HG02571 (cell line): ENCODE measurements around the gene UNC13C.

Source experiments
- ATAC-seq: cut with Tn5 transposase; IDR thresholded peaks from one replicate; pipeline ENCODE4 v1.9.1; 2021; ENCODE audit warnings: mild to moderate bottlenecking, moderate library complexity; ENCODE audit not compliant: unreplicated experiment

Gene UNC13C

DNA sequence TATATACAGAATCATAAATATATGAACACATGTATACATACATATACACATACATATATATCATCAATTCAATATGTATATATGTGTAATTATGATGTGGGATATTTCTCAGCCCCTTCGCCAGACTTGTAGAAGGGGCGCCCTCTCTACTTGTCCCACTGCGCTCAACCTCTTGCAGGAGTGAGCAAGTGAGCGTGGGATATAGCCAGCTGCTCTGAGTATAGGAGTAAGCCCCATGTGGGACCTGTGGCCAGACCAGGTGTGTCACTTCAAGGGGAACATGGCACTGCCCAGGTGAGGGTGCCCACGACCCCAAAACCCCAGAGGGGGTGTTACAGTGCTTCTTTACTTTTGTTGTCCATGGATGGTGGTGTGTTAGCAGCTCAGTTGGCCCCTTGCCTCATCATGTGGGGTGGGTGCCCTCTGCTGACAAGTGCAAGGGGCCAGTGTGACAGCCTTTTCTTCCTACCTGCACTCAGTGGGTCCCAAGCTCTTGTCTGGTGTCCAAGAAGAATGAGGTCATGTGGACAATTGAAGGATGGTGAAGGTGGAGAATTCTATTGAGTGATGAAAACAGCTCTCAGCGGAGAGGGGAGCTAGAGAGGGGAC lies 304.1 kb downstream of the UNC13C start:
- ATAC-seq = no peak

DNA sequence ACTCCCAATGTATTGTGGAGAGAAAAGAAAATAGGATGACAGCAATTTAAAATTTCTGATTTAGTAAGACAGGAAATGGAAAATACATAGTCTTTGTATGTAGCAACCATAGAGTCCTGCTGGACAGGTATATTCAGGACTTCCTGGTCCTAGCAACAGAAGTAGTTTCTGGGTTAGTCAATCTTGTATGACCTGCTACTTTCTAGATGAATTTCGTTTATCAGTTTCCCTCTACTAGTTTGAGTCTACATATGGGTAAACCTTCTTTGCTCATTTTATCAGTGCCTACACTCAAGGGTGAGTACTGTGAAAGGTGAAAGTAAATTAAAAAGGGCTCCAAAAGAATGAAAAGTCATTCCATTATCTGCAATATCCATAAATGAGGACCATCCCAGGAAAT lies 309.8 kb downstream of the UNC13C start:
- ATAC-seq = no peak

DNA sequence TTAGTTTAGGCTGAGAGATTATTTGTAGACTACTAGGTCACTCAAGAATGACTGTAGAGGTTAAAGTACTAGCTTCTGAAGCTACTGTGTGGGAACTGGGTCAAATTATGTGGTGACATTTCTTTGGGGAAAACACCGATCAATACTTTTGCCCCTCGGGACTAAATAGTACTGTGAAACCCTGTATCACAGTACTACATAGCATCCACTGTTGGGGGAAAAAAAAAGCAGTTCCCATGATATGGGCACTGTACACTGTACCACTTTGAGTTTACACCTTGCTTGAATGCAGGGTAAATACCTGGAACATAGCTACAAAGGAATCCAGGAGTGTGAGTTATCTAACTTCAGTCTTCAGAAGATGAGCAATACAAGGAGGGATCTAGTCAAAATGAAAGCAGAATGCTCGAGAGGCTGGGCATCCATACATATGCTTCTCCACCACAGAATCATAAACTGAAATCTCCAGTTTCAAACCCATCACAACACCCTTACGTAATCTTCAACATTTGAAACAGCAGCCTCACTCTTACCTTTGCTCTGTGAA lies 311.4 kb downstream of the UNC13C start:
- peak; percentile 75 for ATAC-seq

DNA sequence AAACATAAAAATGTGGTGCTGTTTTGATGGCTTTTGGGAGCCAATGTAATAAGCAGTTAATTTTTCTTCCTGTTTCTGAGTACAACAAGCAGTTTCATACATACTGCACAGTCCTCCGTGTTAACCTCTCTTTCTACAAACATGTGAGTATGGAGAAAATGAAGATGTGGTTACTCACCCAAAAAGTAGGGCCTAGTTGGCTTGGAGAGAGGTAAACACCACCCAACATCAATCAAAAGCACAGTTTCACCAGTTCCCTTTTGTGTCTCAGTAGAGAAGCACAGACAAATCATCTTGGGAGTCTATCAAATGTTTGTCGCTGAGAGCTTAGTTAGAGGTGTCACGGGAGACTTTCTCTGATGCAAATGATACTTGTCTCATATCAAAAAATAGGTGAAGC lies 320.2 kb downstream of the UNC13C start:
- ATAC-seq = no peak

DNA sequence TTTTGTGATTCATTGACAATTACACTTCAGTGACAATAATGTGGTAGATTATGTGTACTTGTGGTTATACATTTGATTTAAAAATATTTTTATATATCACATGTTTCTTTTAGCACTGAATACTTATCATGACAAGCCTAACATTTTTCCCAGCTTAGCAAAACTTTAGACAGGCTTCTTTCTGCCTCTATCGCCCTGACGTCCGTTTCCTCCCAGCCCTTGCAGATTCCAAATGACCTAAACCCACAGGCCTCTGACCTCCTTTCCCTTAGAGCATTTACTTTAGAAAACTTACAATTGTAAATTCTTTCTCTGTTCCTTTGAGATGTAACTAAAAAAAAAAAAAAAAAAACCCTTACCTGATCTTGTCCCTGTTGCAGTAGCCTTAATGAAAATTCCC lies 326.1 kb downstream of the UNC13C start:
- ATAC-seq = no peak

DNA sequence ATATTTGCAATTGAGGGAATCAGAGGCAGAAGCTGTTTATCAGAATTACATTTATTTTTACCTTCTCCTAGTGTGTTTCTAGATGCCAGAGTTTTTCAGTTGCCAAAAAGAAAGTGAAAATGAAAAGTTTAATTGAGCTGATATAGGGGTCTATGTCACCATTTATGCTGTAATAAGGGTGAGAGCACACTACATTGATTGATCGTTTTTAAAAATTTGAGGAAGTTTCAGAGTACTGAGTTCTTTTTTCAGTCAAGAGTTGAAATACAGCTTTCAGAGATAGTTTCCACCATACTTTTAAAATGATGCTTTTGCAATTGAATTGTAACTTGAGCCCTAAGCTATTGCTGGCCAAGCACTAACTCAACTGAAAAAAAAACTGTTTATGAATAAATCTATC lies 326.9 kb downstream of the UNC13C start:
- no peak for ATAC-seq

DNA sequence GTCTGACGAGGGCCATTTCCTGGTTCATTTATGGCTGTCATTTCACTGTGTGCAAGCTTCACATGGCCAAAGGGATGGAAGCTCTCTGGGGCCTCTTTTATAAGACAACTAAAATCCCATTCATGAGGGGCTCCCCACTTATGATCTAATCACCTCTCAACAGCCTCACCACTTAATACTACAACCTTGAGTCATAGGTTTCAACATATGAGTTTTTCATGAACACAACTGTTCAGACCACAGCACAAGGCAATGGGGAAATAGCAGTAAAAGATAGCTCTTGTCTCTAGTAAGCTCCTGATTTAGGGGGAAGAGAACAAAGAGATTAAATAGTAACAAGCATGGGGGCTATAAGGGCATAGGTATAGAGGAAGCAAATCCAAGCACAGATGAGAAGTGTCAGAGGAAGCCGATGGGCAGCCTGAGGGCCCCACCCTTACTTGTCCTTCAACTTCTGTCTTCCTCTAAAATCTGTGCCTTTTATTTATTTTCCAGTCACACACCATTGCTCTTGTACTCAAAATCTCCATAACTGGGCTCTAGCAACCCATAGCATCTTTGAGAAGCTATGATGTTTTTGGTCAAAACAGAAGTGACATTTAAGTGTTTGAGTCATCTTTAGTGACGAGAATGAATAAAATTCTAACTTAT lies 329.1 kb downstream of the UNC13C start:
- ATAC-seq = no peak

DNA sequence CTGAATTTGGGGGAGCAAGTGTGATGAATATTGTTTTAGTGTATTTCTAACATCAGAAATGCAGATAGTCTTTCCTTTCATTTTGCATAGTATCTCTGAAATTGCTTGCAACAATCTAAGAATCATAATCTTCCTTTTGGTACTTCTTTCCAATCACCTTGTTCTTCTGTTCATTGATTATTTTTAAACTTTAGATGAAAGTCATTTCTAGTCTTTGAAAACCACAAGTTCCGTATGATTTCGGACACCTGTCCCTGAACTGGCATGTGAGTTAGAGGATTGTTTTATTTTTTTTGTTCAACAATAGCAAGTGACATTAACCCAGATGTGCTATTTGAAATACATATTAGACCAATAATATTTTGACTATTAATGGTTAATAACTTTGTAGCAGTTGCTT lies 329.7 kb downstream of the UNC13C start:
- ATAC-seq = no peak

DNA sequence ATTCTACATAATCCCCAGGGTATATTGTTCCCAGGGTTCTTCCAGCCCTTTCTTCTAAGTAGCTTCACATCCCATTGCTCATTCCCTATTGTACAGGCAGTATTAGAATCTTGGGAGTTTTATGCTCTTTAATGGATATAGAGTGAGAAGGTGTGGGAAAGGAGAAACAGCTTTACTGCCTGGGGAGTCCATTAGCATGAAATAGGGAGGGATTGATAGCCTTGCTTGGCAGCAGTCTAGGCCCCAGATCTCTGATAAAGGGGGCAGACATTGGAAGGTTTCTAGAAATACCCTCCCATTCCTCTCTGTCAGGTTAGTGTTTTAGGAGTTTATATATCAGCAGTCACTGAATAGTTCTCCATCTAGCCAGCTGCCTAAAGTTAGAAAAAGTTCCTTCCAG lies 334.3 kb downstream of the UNC13C start:
- ATAC-seq = no peak

DNA sequence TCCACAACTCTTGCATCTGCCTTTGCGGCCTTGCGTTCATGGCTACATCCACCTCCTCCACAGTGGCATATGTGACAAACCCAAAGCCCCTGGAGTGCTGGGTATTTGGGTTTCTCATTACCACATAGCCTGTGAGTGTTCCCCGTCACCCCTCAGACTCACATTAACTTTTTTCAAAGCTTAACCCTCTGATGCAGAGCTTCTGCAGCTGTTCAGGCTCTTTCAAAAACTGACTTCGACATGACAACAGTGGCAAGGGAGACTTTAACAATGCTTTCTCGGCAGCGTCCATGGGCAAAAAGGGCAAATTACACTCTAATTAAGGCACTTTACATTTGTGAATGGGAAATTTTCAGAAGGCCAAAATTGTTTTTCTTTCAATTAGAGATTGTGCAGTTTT lies 343.2 kb downstream of the UNC13C start:
- no peak for ATAC-seq

DNA sequence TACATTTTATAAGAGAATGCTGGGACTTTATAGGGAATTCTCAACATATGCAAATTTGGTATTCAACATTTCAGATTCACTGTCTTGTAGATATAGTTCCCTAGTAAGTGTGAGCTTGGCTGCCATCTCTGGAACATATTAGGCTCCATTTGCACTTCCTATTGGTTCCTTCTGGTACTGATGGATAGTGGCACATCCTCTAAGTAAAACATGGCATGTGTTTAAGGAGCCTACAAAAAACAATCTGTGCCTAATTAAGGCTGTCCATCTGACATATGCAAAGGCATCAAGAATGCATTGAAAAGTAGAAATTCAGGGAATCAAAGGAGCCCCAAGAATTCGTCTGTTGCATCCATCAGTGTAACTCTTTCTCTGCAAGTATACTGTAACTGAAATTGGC lies 344.1 kb downstream of the UNC13C start:
- ATAC-seq = no peak

DNA sequence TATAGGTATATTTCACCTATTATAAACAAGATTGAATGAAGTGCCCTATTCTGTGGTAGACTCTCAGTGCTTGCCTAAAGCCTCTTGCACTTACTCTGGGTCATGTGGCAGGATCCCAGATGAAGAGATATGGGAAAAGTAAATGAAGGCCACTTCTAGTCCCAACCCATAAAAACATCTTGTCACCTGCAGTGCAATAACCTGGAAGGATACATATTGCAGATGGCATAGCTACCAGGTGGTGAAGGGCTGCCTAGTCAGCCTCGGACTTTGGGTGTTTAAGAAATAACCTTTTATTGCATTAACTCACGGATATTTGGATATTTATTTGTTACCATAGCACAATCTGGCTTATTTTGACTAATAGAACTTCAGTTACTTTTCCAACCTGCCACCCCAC lies 367.1 kb downstream of the UNC13C start:
- no peak for ATAC-seq

DNA sequence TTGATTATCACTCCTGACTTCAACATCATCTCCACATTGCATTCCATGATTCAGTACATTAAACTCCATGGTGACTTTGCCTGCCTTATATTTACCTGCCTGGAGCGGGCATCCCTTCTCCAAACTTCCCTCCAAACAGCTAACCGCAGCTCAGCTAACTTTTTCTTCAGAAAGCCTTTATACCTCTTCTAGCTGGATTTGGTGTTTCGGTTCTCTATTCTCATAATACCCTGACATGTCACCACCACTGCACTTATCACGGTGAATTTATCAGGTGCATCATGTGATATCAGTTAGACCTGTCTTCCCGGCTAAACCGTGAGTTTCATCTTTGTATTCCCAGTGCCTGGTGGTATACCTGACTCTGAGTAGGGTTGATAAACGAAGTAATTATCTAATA lies 367.6 kb downstream of the UNC13C start:
- ATAC-seq = no peak

DNA sequence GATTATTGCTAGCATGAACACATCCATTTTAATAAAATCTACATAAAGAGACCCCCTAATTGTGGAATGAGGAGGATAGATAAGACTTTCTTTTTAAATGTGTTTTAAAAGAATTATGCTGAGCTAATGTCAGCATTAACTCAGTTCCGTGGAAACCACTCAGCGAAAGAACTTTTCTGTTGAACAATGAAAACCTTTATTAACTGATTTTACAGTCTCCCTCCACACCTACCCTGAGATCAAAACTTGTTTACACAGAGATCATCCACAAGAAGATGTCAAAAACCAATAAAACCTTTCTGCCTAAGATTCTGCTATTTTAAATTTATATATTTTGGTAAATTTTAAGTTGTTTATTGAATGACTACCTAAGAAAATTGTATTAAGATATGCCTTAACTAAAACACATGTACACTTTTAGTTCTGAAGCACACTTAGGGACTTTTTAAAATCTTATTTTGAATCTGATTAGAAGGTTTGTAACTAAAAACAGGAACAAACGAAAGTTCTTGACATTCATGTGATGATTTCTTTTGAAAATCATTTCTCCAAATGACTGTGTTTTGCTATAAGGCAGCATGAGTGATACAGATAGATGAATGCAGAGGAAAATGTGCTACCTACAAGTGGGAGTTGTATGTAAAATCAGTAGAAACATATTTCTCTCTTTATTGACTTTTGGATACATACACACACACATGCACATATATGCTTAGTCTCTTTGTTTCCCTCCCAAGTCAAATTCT lies 369.0 kb downstream of the UNC13C start:
- no peak for ATAC-seq

DNA sequence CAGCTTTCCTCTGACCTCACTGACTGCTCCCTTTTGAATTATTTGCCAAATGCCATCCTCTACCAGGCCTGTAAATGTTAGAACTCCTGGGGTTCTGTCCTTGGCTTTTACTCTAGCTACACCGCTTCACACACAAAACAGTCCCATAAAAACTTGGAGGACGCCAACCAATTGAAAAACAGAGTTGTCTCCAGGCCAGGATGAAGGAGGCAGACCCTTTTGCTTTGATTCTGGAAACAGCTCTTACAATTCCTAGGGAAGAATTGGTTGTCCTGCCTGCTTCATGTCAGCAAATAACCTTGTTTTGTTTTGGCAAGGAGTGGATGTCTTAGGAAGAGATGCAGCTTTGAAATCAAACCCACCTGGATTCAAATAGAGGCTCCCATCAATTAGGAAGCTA lies 375.5 kb downstream of the UNC13C start:
- ATAC-seq = no peak

DNA sequence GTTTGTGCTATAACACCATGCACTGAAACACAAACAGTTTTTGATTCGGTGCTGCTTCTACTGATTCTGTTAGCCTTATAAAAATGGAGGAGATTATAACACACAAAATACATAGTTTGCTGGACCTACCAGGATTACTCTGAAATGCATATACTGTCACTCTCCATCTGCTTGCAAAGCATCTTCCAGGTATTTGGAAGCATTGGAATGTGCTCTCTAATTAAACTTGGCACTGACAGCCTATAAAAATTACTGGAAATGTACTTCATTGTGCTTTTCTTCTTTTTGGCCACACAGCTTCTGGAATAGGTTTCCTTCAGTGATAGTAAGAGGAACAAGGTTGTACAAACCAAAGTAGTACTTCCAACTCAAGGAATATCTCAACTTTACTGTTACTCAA lies 376.1 kb downstream of the UNC13C start:
- no peak for ATAC-seq

DNA sequence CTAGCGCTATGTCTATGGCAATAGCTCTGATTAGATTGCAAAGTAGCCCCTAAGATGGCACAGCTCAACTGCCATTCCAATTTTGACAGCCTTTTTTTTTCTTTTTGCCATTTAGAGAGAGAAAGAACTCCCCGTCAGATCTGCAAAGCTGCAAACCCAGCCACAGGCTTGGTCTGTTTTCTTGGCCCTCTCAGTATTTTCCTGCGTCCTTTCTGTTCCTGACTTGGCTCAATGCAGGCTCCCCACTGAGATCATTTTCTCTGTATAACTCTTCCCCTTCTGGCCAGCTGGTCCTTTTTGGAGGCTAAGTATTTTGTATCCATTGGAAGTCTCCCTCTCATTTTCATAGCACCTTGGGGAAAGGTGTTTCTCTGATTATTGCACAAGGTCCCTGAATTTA lies 386.7 kb downstream of the UNC13C start:
- ATAC-seq = no peak

DNA sequence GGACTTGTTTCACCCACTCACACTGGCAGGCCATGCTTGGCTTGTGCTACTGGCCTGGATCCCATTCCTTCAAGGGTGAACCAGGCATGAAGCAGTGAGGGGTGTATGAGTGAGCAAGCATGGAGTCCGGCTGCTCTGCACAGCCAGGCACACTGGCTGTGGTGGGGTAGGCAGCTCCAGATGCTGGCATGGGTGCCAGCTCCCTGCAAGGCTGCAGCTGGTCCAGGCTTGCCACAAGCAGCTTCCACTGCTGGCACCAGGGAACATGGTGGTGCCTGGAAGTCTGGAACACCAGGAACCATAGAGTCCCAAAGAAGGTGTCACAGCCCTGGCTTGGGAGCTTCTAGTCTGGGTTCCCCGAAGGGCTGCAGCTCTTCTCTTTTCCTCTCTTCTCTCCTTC lies 395.1 kb downstream of the UNC13C start:
- no peak for ATAC-seq

DNA sequence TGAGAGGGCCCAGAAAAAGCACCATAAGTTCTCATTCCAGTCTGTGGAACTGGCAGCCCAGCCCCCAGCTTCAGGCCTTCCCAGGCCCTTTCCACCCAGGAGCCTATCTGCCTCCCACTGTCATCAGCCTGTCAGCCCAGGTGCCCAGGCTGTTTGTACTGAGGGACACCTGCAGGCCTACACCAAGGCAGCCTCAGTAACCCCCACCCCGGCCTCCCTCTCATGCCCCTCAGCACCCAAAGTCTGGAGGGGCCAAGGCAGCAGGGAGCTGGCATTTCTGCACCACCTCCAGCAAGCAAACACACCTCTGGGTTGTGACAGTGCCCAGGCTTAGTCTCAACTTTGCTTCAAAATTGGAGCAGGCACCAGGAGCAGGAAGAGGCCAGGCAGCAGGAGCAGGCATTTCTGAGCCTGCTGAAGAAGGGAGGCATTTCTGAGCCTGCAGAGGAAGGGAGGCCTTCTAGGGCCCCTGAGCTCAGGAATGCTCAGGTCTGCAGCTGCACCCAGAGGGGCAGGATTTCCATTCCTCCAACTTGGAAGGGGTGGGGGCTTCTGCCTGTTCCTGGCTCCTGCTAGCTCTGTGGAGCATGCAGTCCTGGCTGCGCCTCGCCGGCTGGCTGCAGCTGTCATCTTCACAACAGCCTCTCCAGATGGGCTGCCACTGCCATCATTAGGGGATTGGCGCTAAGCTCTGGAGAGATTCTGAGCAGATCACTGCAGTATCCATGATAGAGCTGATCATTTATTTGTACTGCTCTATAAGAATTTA lies 396.1 kb downstream of the UNC13C start:
- no peak for ATAC-seq

DNA sequence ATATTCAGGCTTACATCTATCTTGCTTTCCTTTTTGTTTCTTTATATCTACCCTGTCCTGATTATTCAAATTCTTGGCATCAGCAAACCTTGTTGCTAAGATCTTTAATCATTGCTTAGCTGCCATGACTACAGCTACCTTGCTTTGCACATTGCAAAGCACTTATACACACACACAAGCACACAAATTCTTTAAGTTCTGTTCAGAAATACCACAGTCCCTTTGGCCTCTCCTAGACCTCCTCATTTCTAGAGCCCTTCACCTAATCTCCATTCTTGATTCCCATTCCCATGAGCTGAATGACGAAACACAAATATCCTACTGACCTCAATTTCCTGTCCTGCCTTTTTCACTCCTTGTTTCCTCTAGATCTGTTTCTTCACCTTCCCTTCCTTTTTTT lies 409.6 kb downstream of the UNC13C start:
- ATAC-seq = no peak

DNA sequence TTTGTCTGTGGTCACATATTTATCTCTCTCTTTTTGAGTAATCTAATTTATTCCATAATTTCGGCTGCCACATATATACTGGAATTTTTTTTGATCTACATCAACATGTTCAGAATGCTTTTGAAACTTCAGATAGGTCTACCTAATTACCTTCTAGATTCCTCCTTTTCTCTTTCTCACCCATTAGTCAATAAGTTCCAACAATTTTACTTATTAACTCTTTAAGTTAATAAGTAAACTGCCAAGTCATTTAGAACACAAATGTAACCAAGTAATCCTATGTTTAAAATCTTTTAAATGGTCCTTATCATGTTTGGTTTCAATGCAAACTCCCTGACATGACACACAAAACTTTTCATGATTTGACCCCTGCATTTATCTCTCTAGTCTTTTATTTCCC lies 410.5 kb downstream of the UNC13C start:
- no peak for ATAC-seq
